ENCODE results near the gene SALL2.
"Not testable (repeated sequence)": the region's sequence is repeated elsewhere in the genome, so short reads cannot be mapped to it uniquely, and the experiment has no call there.

The SALL2 gene

DNA sequence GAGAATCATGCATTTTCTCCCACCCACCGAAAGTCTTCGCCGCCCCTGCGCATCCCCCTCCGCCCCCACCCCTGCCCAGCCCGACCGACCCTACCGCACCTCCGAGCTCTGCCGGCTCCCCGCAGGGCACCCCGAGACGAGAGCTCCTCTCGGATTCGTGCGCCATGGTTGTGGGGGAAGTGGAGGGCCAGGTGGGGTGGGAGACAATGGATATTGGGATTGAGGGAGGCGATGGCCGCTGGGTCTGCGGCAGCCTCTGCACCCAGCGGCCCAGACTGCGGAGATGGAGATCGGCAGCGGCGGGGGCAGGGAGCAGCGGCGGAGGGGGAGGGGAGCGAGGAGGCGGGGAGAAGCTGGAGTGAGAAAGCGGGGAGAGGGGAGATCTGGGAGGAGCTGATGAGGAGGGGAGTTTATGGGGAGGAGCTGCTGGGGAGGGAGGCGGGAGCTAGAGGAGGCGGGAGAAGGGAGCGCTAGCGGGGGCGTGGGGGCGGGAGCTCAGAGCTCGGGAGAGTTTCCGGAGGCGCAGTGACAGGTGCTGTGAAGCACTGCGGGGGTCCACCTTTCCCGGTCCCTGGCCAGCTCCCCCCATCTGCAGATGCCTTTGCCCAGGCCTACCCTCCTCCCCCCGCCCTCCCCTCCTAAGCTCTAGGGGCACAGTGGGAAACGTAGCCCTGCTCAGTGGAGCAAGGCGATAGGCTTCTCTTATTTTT lies at the start of gene SALL2:
Gene SALL2 (minus strand): TSS at position 385 of the 710 bp plus-strand sequence. CDS start 219 bp downstream, at position 166.
- DNase-seq (ENCODE audit: low read depth in 2 of 2) = peak in 1 of 2 donors; percentile 39

- DNase-seq (ENCODE audit: low read depth in 2 of 2) = no peak
These were observed 49.5 kb upstream of the SALL2 start for GRCh38 chr14:21575661-21576060.

- DNase-seq (ENCODE audit: low read depth in 2 of 2) = no peak
These were observed 46.5 kb upstream of the SALL2 start for GRCh38 chr14:21572604-21573003.

- no peak for DNase-seq (ENCODE audit: low read depth in 2 of 2)
These were observed 32.6 kb upstream of the SALL2 start for GRCh38 chr14:21558703-21559170.

DNA sequence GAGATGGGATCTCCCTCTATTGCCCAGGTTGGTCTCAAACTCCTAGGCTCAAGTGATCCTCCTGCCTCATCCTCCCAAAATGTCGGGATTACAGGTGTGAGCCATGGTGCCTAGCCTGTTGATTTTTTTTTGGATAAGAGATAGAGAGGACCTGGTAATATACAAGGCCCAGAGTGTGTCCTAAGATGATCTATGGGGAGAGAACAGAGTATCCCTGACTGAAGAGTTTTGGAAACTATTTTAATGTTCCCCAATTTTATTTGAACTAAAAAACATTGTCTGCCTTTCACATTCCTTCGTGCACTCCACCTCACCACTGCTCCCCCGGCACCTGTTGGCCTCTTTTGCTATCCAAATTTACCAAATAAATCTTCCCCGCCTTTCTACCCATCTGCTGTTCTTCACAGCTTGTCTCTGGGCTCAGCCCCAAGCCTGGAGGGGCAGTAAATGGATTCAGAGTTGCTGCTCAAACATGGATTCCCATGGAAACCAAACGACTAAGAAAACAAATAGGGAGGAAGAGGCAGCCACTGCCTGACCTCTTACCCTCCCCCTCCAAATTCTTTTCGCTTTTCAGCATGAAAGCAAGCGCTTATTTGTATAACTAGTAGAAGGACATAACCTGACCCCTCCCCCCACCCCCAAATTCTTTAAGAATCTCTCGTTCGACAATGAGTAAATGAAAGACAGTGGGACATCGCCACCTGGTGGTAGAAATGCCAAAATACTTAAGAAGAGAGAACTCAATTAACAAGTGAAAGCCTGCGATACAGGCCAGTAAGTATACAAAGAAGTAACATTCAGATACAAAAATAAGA lies 31.1 kb upstream of the SALL2 start:
- peak; percentile 58 to 59 for DNase-seq (ENCODE audit: low read depth in 2 of 2)

- no peak for DNase-seq (ENCODE audit: low read depth in 2 of 2)
These were observed 30.4 kb upstream of the SALL2 start for GRCh38 chr14:21556378-21557083.

GRCh38 chr14:21553266-21553665 lies 27.1 kb upstream of the SALL2 start:
- no peak for DNase-seq (ENCODE audit: low read depth in 2 of 2)

GRCh38 chr14:21544588-21544987 lies 18.4 kb upstream of the SALL2 start:
- not testable (repeated sequence) for DNase-seq (ENCODE audit: low read depth in 2 of 2)

GRCh38 chr14:21543963-21544362 lies 17.8 kb upstream of the SALL2 start:
- no peak for DNase-seq (ENCODE audit: low read depth in 2 of 2)

DNA sequence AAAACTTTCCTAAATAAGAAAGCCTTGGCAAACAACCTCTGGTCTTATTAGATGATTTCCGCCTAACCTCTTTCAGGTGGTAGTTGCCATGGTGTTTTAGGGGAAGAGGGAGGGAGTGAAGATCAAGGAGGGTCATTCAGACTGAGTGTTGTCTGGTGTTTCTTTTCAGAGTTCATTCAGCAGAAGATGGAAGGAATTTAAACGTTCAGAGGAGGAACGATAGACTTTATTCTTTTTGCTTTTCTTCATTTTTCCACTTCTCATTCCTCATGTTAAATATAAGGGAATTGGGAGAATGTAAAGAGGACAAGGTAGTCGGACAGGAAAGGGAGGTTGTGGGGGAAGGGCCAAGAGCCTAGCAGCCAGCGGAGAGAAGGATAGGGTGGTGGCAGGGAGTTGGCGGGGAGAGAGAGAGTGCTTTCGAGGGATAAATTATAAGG lies 17.4 kb upstream of the SALL2 start:
- DNase-seq (ENCODE audit: low read depth in 2 of 2) = no peak

DNA sequence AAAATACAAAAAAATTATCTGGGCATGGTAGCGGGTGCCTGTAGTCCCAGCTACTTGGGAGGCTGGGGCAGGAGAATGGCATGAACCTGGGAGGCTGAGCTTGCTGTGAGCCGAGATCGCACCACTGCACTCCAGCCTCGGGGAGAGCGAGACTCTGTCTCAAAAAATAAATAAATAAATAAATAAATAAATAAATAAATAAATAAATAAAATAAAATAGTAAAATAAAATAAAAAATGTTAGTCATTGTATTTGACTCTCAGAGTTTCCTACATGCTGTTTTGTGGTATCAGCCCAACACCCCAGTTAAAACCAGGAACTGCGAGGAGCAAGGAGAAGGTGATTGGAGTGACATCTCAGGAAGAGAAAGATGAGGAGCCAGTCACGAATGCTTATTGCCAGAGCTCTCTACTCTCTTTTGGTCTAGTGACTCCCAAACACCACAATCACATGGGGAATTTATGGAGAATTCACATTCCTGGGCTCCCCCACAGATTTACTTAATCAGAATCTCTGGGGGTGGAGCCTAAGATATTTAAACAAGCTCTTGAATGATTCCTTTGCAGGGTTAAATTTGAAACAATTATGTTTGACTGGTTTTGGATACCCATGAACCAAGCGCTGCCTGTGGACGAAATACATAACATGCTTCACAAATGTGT lies 15.4 kb upstream of the SALL2 start:
- no peak for DNase-seq (ENCODE audit: low read depth in 2 of 2)

GRCh38 chr14:21539189-21539940 lies 13.2 kb upstream of the SALL2 start:
- DNase-seq (ENCODE audit: low read depth in 2 of 2) = no peak

DNA sequence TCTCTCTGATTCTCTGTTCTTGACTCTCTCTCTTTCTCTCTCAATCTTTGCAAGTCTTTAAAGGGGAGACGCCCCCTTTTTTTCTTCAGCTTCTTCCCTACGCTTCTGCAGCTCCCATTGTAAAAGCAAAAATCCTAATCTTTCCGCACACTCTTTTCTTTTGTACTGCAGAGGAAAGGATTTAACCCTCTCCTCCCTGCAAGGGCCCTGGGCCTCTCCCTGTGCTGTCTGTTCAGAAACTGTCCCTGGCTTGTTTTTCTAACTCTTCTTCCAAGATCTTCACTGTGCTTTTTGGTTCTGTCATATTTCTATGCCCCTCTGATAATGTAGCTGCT lies 10.9 kb upstream of the SALL2 start:
- no peak for DNase-seq (ENCODE audit: low read depth in 2 of 2)

DNA sequence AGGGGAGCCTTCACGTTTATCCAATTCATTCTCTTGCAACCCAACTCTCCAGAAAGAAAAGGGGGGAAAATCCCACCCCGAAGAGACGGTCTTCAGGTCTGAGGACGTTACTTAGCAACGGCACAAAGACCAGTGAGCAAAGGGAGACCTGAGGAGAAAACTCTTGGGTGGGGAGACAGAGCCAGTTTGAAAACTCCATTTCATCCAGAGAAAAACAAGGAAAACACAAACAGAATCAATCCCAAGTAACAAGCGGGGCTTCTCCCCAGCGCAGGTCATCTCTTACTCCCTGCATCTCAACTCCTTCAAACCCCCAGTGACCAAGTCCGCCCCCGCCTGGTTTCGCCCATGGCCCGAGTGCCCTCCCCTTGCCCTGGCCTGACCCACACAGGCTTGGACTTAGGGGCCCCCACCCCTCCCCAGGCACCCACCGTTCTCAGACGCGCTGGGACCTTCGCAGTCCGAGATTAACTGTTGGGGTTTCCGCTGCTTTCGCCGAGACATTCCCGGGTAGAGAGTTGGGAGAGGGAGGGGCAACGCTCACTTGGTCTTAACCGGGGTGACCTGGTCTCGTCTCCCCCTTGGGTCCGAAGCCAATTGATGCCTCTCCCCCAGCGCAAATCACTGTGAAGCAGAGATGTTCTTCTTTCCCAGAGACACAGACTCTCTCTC lies 10.4 kb upstream of the SALL2 start:
- DNase-seq (ENCODE audit: low read depth in 2 of 2) = no peak

- no peak for DNase-seq (ENCODE audit: low read depth in 2 of 2)
These were observed 9.6 kb upstream of the SALL2 start for GRCh38 chr14:21535545-21536417.

- no peak for DNase-seq (ENCODE audit: low read depth in 2 of 2)
These were observed 8.4 kb upstream of the SALL2 start for GRCh38 chr14:21534576-21534975.

DNA sequence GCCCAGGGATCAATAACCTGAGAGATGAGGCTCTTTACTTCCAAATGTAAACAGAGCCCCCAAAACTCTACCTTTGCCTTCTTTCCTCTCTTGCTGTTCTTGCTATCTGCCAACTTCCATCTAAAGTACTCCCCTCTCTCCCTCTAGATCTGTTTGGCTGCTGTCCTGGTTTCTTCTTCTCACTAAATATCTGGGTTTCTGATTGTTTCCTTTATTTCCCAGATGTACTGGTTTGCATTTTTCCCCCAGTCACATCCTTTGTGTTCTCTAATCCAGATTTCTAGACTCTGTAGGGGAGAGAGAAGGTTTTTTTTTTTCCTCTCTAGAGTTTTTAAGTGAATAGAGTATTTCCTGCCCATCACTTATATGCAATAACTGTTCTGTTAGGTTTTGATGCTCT lies 7.1 kb upstream of the SALL2 start:
- no peak for DNase-seq (ENCODE audit: low read depth in 2 of 2)

- DNase-seq (ENCODE audit: low read depth in 2 of 2) = no peak
These were observed 3.4 kb upstream of the SALL2 start for GRCh38 chr14:21529515-21529914.

Data from stimulated activated CD4-positive, alpha-beta T cell treated with anti-CD3 and anti-CD28 coated beads, Interleukin-1b, Interleukin-23, amount 100 ng/mL, for 1 hour (primary cell).